SK-N-MC (cell line): ENCODE measurements around the gene CREB3L2.
A peak's percentile ranks its signal among the peaks of the same experiment; 100 is the strongest.

ENCODE experiments used
- DNase-seq: peaks from one replicate; pipeline ENCODE4 v3.0.0-alpha.2; 2011; ENCODE audit warnings: low read depth, low spot score
- H3K27ac ChIP-seq: fragments of 200-600 bp; sonication (generic); 2 replicates; pipeline ENCODE4 v1.5.1; 2016; ENCODE audit warnings: mixed run types
- H3K36me3 ChIP-seq: fragments of 200-600 bp; sonication (generic); 2 replicates; pipeline ENCODE4 v1.6.1; 2017; ENCODE audit warnings: antibody characterized with exemption, low read length, mixed read lengths; ENCODE audit not compliant: insufficient read depth
- H3K4me3 ChIP-seq: fragments of 200-600 bp; sonication (generic); 2 replicates; pipeline ENCODE4 v1.5.1; 2016
- H3K9ac ChIP-seq: fragments of 200-600 bp; sonication (generic); 2 replicates; pipeline ENCODE4 v1.8.0; 2017; ENCODE audit warnings: mixed run types, mixed read lengths; ENCODE audit not compliant: insufficient read length
- H3K9me3 ChIP-seq: fragments of 200-600 bp; sonication (generic); 2 replicates; pipeline ENCODE4 v1.6.1; 2017; ENCODE audit warnings: low read depth, mild to moderate bottlenecking, antibody characterized with exemption, low read length, moderate library complexity, mixed read lengths
- EZH2 ChIP-seq: fragments of 200-600 bp; sonication (generic); IDR thresholded peaks from one replicate; pipeline ENCODE4 v1.6.1; 2017; ENCODE audit warnings: antibody characterized with exemption
- FOXP2 ChIP-seq: optimal IDR thresholded peaks from 2 replicates; pipeline ENCODE3; 2011; ENCODE audit warnings: mild to moderate bottlenecking, moderate library complexity; ENCODE audit not compliant: insufficient read depth; ENCODE audit errors: extremely low read length, control extremely low read depth
- POLR2AphosphoS5 ChIP-seq: IDR thresholded peaks from 2 replicates; pipeline ENCODE4 v1.6.1; 2012; ENCODE audit warnings: mild to moderate bottlenecking, low read depth, low read length, borderline replicate concordance

The CREB3L2 gene

GRCh38 chr7:138004936-138005335 lies 3.0 kb upstream of the CREB3L2 start:
- no peak overlapping the region for H3K9ac ChIP-seq
- no peak for DNase-seq
- H3K9me3 ChIP-seq: no peaks in the 10 kb centered on the region
- no peak for TF ChIP-seq EZH2
- no peak for TF ChIP-seq FOXP2
- no peak for TF ChIP-seq POLR2AphosphoS5
- no peak overlapping the region for H3K27ac ChIP-seq
- no peaks in the 10 kb centered on the region for H3K36me3 ChIP-seq
- H3K4me3 ChIP-seq: no peak overlapping the region

GRCh38 chr7:138004046-138004445 lies 2.2 kb upstream of the CREB3L2 start:
- H3K4me3 ChIP-seq: no peak overlapping the region
- no peak overlapping the region for H3K9ac ChIP-seq
- TF ChIP-seq EZH2 (no peak), POLR2AphosphoS5 (no peak), FOXP2 (no peak)
- H3K9me3 ChIP-seq: no peaks in the 10 kb centered on the region
- H3K36me3 ChIP-seq: no peaks in the 10 kb centered on the region
- no peak for DNase-seq
- no peak overlapping the region for H3K27ac ChIP-seq

- Histone ChIP-seq H3K27ac (peak overlapping the region; percentile 30; the same call in 1 of the 2 replicates), H3K4me3 (peak overlapping the region; percentile 69), H3K9ac (peak overlapping the region; percentile 38), H3K36me3 (no peaks in the 10 kb centered on the region), H3K9me3 (no peaks in the 10 kb centered on the region)
- no peak for DNase-seq
- no peak for TF ChIP-seq EZH2
Measured at GRCh38 chr7:138002828-138003189, 923 bp upstream of the CREB3L2 start.

DNA sequence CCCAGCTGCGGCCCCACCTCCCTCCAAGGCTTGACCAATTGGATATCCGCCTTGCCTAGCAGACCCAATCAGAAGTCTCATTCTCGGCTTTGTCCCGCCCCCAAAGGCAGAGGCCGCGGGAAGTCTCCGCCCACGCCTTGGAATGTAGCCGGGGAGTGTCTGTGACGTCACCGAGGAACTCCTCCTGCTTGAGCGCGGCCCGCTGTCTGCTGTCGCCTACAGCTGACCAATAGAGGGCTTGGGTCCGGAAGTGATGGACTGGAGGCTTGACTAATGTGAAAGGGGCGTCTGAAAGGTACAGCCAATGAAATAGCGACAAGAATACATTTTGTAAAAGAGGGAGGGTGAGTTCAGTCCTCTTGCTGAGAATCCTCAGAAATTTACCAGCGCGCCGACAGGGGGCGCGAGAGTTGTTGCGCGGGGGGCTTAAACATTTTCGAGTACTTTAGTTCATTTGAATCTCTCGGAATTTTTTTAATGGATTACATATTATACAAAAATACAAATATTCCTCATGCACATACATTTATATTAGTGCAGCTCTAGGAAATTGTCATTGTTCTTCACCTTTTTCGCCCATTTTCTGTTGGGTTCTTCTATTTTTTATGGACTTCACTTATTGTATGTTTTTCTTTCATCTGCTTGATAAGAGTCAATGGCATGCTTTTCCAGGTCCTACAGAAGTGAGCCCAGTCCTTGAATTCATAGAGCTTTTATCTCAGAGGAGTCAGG lies 376 bp upstream of the CREB3L2 start:
- peak; percentile 99 for DNase-seq
- Histone ChIP-seq H3K27ac (peak overlapping the region; percentile 30; the same call in 1 of the 2 replicates), H3K9me3 (no peaks in the 10 kb centered on the region), H3K36me3 (no peaks in the 10 kb centered on the region), H3K9ac (peak overlapping the region; percentile 38), H3K4me3 (peak overlapping the region; percentile 90)
- TF ChIP-seq FOXP2 (peak; percentile 4), POLR2AphosphoS5 (no peak), EZH2 (no peak)

- no peak for TF ChIP-seq POLR2AphosphoS5
- H3K27ac ChIP-seq: peak overlapping the region; percentile 64; the same call in 1 of the 2 replicates
- H3K4me3 ChIP-seq: peak overlapping the region; percentile 90
- peak overlapping the region; percentile 65 for H3K9ac ChIP-seq
- H3K36me3 ChIP-seq: no peaks in the 10 kb centered on the region
- no peaks in the 10 kb centered on the region for H3K9me3 ChIP-seq
- no peak for DNase-seq
Measured at GRCh38 chr7:138000081-138000701, 1.7 kb downstream of the CREB3L2 start.

GRCh38 chr7:137999496-138000080 lies 2.3 kb downstream of the CREB3L2 start:
- peak overlapping the region; percentile 64; the same call in 1 of the 2 replicates for H3K27ac ChIP-seq
- DNase-seq: no peak
- H3K9me3 ChIP-seq: no peaks in the 10 kb centered on the region
- H3K4me3 ChIP-seq: peak overlapping the region; percentile 90
- no peaks in the 10 kb centered on the region for H3K36me3 ChIP-seq
- H3K9ac ChIP-seq: peak overlapping the region; percentile 65
- TF ChIP-seq FOXP2 (no peak), EZH2 (no peak), POLR2AphosphoS5 (no peak)

- no peaks in the 10 kb centered on the region for H3K9me3 ChIP-seq
- H3K27ac ChIP-seq: peak overlapping the region; percentile 64
- peak overlapping the region; percentile 27 for H3K4me3 ChIP-seq
- H3K9ac ChIP-seq: no peak overlapping the region
- DNase-seq: no peak
- no peaks in the 10 kb centered on the region for H3K36me3 ChIP-seq
- TF ChIP-seq POLR2AphosphoS5 (no peak), FOXP2 (no peak), EZH2 (no peak)
Measured at GRCh38 chr7:137998250-137998649, 3.6 kb downstream of the CREB3L2 start.

GRCh38 chr7:137996871-137997270 lies 5.0 kb downstream of the CREB3L2 start:
- TF ChIP-seq FOXP2 (no peak), POLR2AphosphoS5 (no peak), EZH2 (no peak)
- Histone ChIP-seq H3K36me3 (no peaks in the 10 kb centered on the region), H3K9ac (no peak overlapping the region), H3K9me3 (no peaks in the 10 kb centered on the region), H3K27ac (peak overlapping the region; percentile 47; the same call in 1 of the 2 replicates), H3K4me3 (0 out of 2 replicates have a peak overlapping the region, but pooled peaks have one; percentile 1)
- DNase-seq: no peak
